ENCODE measurements around the gene THSD8.

GRCh38 chr19:12802267-12803106, 618 bp downstream of the THSD8 start:
- TF ChIP-seq CTCF (IDR thresholded peaks at IDR 0.05; ENCODE audit: low read depth, low read length, missing input control), result no peak
- TF ChIP-seq, protein P1, sequence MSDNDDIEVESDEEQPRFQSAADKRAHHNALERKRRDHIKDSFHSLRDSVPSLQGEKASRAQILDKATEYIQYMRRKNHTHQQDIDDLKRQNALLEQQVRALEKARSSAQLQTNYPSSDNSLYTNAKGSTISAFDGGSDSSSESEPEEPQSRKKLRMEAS (IDR thresholded peaks at IDR 0.05), result no peak
- TF ChIP-seq TAF1 (conservative IDR thresholded peaks at IDR 0.05), result no peak
- TF ChIP-seq YY1 (IDR thresholded peaks at IDR 0.05), result no peak
- TF ChIP-seq JUND (IDR thresholded peaks at IDR 0.05), result no peak
- no peak for TF ChIP-seq RAD21 (IDR thresholded peaks at IDR 0.05)
- TF ChIP-seq ATF3 (IDR thresholded peaks at IDR 0.05), result no peak
- no peak for TF ChIP-seq EGR1 (IDR thresholded peaks at IDR 0.05; ENCODE audit: low read depth in 2 of 2)
- no peak for TF ChIP-seq FOXA1 (IDR thresholded peaks at IDR 0.05)
- TF ChIP-seq HNF4G (IDR thresholded peaks at IDR 0.05), result no peak
- TF ChIP-seq SP1 (IDR thresholded peaks at IDR 0.05), result no peak
- no peak for TF ChIP-seq GABPA (IDR thresholded peaks at IDR 0.05 in 1 of 2, conservative IDR thresholded peaks at IDR 0.05 in 1 of 2)
- no peak for TF ChIP-seq ZBTB33 (IDR thresholded peaks at IDR 0.05)
- no peak for TF ChIP-seq REST (IDR thresholded peaks at IDR 0.05)

Data from liver (tissue), 3 donors.